SU-DHL-6 (cell line): Measurements from ENCODE around the gene LBX1.

Experiments
- H2AFZ ChIP-seq: fragments of 200-600 bp; sonication (generic); 2 replicates; pipeline ENCODE4 v1.6.1; 2014; ENCODE audit warnings: low read depth, mild to moderate bottlenecking, moderate library complexity, mixed read lengths, antibody characterized with exemption, low read length; ENCODE audit not compliant: severe bottlenecking
- H3F3A ChIP-seq: fragments of 200-600 bp; shearing (Covaris generic); 2 replicates; pipeline ENCODE4 v1.6.0; 2016; ENCODE audit warnings: antibody characterized with exemption, mild to moderate bottlenecking; ENCODE audit not compliant: insufficient read depth
- H3K27ac ChIP-seq: fragments of 200-600 bp; sonication (generic); 2 replicates; pipeline ENCODE4 v1.5.1; 2016; ENCODE audit warnings: low read depth, mild to moderate bottlenecking, low read length, moderate library complexity, mixed read lengths
- H3K27me3 ChIP-seq: fragments of 200-600 bp; sonication (generic), shearing (Covaris generic); 2 replicates; pipeline ENCODE4 v1.6.0; 2014; ENCODE audit warnings: mild to moderate bottlenecking, low read length
- H3K36me3 ChIP-seq: fragments of 200-600 bp; sonication (generic); 2 replicates; pipeline ENCODE4 v1.6.1; 2014; ENCODE audit warnings: mild to moderate bottlenecking, low read length, mixed read lengths
- H3K4me2 ChIP-seq: fragments of 300-600, 200-600 bp; shearing (Covaris generic), sonication (generic); 2 replicates; pipeline ENCODE4 v1.6.0; 2014; ENCODE audit warnings: low read length, low read depth, mild to moderate bottlenecking; ENCODE audit not compliant: poor library complexity, severe bottlenecking
- H3K4me3 ChIP-seq: fragments of 200-600 bp; sonication (generic); 2 replicates; pipeline ENCODE4 v1.5.1; 2014; ENCODE audit warnings: antibody characterized with exemption, low read length, mild to moderate bottlenecking, mixed read lengths; ENCODE audit not compliant: insufficient read depth, poor library complexity, severe bottlenecking
- H3K79me2 ChIP-seq: fragments of 200-600 bp; sonication (generic); 2 replicates; pipeline ENCODE4 v1.6.1; 2014; ENCODE audit warnings: mild to moderate bottlenecking, low read length, moderate library complexity; ENCODE audit not compliant: insufficient read depth
- H3K9ac ChIP-seq: fragments of 200-600 bp; sonication (generic); 2 replicates; pipeline ENCODE4 v1.7.0; 2014; ENCODE audit warnings: mild to moderate bottlenecking, low read length
- H3K9me2 ChIP-seq: fragments of 200-600 bp; sonication (generic); replicated peaks from 2 replicates; pipeline ENCODE4 v1.6.1; 2014; ENCODE audit warnings: low read length; ENCODE audit not compliant: insufficient read depth
- H3K9me3 ChIP-seq: fragments of 200-600 bp; sonication (generic); 2 replicates; pipeline ENCODE4 v1.6.1; 2014; ENCODE audit warnings: low read length, mixed read lengths; ENCODE audit not compliant: insufficient read depth
- H4K20me1 ChIP-seq: fragments of 200-600 bp; sonication (generic); 2 replicates; pipeline ENCODE4 v1.6.1; 2014; ENCODE audit warnings: low read depth, mild to moderate bottlenecking, antibody characterized with exemption, low read length, moderate library complexity, mixed read lengths
- CTCF ChIP-seq: fragments of 200-600 bp; sonication (generic); IDR thresholded peaks from one replicate; pipeline ENCODE4 v1.5.1; 2017; ENCODE audit warnings: antibody characterized with exemption, mild to moderate bottlenecking, low read length, moderate library complexity; ENCODE audit not compliant: insufficient read depth, poor library complexity, severe bottlenecking
- EZH2phosphoT487 ChIP-seq: fragments of 200-600 bp; sonication (generic), shearing (Covaris generic); conservative IDR thresholded peaks from 2 replicates; pipeline ENCODE4 v1.6.1; 2018; ENCODE audit warnings: mild to moderate bottlenecking, antibody characterized with exemption, low read length, moderate library complexity, mixed read lengths

Gene LBX1

GRCh38 chr10:101267290-101267680 lies 38.0 kb upstream of the LBX1 start:
- Histone ChIP-seq H3F3A (no peaks in the 10 kb centered on the region), H3K4me2 (no peak overlapping the region), H3K9ac (no peak overlapping the region), H3K4me3 (no peak overlapping the region), H3K36me3 (no peaks in the 10 kb centered on the region), H3K27ac (no peak overlapping the region), H3K79me2 (no peaks in the 10 kb centered on the region), H3K9me2 (no peaks in the 10 kb centered on the region), H3K27me3 (no peaks in the 10 kb centered on the region), H3K9me3 (no peaks in the 10 kb centered on the region), H4K20me1 (no peaks in the 10 kb centered on the region), H2AFZ (no peak overlapping the region)
- TF ChIP-seq EZH2phosphoT487 (no peak), CTCF (no peak)

GRCh38 chr10:101266381-101267289 lies 37.4 kb upstream of the LBX1 start:
- Histone ChIP-seq H4K20me1 (no peaks in the 10 kb centered on the region), H3K4me3 (no peak overlapping the region), H3K9me2 (no peaks in the 10 kb centered on the region), H3F3A (no peaks in the 10 kb centered on the region), H3K9ac (no peak overlapping the region), H2AFZ (no peak overlapping the region), H3K27me3 (no peaks in the 10 kb centered on the region), H3K36me3 (no peaks in the 10 kb centered on the region), H3K79me2 (no peaks in the 10 kb centered on the region), H3K27ac (no peak overlapping the region), H3K4me2 (no peak overlapping the region), H3K9me3 (no peaks in the 10 kb centered on the region)
- no peak for TF ChIP-seq CTCF
- TF ChIP-seq EZH2phosphoT487: no peak

- no peaks in the 10 kb centered on the region; the same call in 1 of the 2 replicates for H3K9me3 ChIP-seq
- H3K79me2 ChIP-seq: no peaks in the 10 kb centered on the region
- H3K9ac ChIP-seq: no peak overlapping the region
- H3K27me3 ChIP-seq: no peaks in the 10 kb centered on the region
- no peaks in the 10 kb centered on the region for H3K9me2 ChIP-seq
- H3K27ac ChIP-seq: no peak overlapping the region
- no peak overlapping the region for H2AFZ ChIP-seq
- no peak overlapping the region for H3K4me2 ChIP-seq
- H3K4me3 ChIP-seq: no peak overlapping the region
- TF ChIP-seq CTCF (no peak), EZH2phosphoT487 (no peak)
- no peaks in the 10 kb centered on the region for H4K20me1 ChIP-seq
- no peaks in the 10 kb centered on the region for H3K36me3 ChIP-seq
- no peaks in the 10 kb centered on the region for H3F3A ChIP-seq
Measured at GRCh38 chr10:101263150-101263752, 34.0 kb upstream of the LBX1 start.
